GM06990 (cell line): ENCODE data around the gene LINC01488.

Experiments used
- DNase-seq: peaks from one replicate; pipeline ENCODE4 v3.0.0-alpha.2; 2011; ENCODE audit not compliant: insufficient read length; ENCODE audit errors: extremely low read depth
- H3K27me3 ChIP-seq: replicated peaks from 2 replicates; pipeline ENCODE4 v1.6.0; 2011; ENCODE audit warnings: low read length; ENCODE audit not compliant: control insufficient read depth, insufficient read depth
- H3K36me3 ChIP-seq: 2 replicates; pipeline ENCODE4 v1.5.1; 2011; ENCODE audit warnings: low read length; ENCODE audit not compliant: control insufficient read depth, insufficient read depth
- H3K4me3 ChIP-seq: replicated peaks from 2 replicates; pipeline ENCODE4 v1.5.1; 2011; ENCODE audit warnings: low read depth, mild to moderate bottlenecking, control low read depth, low read length
- TF ChIP-seq, protein P1 (sequence below): IDR thresholded peaks from 2 replicates; pipeline ENCODE4 v1.5.1; 2011; ENCODE audit warnings: low read length, control low read depth, mild to moderate bottlenecking, inconsistent platforms; ENCODE audit not compliant: insufficient read depth, poor library complexity, severe bottlenecking

The LINC01488 gene

DNA sequence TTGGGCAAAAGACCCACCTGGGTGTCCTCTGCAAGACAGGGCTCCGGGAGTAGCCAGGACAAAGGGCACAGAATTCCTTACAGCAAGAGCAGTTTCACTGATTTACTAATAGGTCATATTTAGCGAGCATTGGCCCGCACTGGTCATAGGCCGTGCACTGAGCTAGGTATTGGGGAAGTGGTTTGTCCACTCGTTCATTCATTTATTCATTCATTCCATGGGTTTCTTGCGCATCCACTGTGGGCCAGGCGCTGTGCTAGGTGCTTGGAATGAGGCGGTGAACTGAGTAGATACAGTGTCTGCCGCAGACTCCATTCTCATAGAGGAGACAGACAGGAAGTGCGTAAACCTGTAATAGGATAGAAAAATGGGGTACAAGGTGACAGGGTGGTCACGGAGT lies 13.2 kb upstream of the LINC01488 start:
- Histone ChIP-seq H3K36me3 (no peaks in the 10 kb centered on the region), H3K4me3 (no peak overlapping the region), H3K27me3 (no peaks in the 10 kb centered on the region; the same call in 1 of the 2 replicates)
- TF ChIP-seq, protein P1, sequence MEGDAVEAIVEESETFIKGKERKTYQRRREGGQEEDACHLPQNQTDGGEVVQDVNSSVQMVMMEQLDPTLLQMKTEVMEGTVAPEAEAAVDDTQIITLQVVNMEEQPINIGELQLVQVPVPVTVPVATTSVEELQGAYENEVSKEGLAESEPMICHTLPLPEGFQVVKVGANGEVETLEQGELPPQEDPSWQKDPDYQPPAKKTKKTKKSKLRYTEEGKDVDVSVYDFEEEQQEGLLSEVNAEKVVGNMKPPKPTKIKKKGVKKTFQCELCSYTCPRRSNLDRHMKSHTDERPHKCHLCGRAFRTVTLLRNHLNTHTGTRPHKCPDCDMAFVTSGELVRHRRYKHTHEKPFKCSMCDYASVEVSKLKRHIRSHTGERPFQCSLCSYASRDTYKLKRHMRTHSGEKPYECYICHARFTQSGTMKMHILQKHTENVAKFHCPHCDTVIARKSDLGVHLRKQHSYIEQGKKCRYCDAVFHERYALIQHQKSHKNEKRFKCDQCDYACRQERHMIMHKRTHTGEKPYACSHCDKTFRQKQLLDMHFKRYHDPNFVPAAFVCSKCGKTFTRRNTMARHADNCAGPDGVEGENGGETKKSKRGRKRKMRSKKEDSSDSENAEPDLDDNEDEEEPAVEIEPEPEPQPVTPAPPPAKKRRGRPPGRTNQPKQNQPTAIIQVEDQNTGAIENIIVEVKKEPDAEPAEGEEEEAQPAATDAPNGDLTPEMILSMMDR, result no peak
- DNase-seq, result no peak

DNA sequence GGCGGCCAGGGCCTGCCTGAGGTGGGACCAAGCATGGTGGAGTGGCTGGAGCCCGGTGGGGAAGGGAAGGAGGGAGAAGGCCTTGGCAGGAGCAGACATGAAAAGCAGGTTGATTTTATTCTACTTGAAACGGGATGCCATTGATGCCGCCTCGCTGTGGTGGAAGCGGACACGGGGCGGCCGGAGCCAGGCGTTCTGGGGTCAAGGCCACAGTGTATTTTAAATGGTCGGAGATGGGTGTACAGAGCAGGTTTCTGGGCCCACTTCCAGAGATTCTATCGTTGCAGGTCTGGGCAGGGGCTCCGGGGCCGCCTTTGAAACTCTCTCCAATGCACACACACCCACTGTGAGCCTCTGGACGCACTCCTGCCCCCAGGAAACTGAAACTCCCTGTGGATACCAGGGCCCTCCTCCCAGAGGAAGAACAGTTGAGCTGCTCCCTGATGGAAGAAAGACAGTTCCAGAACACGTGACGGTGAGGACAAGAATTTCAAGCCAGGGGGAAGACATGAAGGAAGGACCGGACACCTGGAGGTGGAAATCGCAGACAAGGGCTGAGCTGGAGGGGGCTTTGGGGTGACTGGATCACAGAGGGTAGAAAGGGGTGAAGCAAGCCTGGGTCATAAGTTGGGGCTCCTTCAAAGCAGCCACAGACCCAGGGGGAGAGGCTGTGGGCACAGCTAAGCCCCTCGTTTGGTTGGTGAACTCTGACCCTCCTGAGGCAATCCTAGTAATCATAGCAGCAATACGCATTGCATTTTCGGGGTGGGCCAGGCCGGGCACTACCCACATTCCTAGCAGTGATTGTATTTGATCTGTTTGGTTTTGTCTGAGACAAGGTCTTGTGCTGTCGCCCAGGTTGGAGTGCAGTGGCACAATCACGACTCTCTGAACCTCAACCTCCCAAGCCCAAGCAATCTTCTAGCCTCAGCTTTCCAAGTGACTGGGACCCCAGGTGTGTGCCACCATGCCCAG lies 12.3 kb upstream of the LINC01488 start:
- TF ChIP-seq, protein P1, result no peak
- no peak for DNase-seq

DNA sequence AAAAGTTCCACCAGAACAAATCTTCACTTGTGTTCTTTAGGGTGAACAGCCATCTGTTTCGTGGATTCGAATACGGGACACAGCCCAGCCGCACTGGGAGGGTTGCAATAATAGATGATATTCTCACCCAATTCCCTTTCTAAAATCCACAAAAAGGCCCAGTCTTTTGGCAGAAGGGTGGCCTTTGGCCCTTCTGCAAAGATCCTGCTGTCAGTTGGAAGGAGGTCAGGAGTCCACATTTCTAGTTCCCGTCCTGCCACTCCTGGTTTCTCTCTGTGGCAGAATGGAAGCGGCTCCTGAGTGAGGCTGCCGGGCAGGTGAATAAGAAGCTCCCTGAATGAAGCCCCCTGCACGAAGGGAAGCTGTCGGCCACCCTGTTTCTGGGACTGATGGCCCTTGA lies 11.2 kb upstream of the LINC01488 start:
- no peaks in the 10 kb centered on the region; the same call in 1 of the 2 replicates for H3K27me3 ChIP-seq
- TF ChIP-seq, protein P1, result no peak
- no peaks in the 10 kb centered on the region for H3K36me3 ChIP-seq
- no peak overlapping the region for H3K4me3 ChIP-seq
- no peak for DNase-seq

More for the DNA sequence above, 12.3 kb upstream of the LINC01488 start:
- Histone ChIP-seq H3K4me3 (no peak overlapping the region), H3K36me3 (no peaks in the 10 kb centered on the region), H3K27me3 (no peaks in the 10 kb centered on the region; the same call in 1 of the 2 replicates)

DNA sequence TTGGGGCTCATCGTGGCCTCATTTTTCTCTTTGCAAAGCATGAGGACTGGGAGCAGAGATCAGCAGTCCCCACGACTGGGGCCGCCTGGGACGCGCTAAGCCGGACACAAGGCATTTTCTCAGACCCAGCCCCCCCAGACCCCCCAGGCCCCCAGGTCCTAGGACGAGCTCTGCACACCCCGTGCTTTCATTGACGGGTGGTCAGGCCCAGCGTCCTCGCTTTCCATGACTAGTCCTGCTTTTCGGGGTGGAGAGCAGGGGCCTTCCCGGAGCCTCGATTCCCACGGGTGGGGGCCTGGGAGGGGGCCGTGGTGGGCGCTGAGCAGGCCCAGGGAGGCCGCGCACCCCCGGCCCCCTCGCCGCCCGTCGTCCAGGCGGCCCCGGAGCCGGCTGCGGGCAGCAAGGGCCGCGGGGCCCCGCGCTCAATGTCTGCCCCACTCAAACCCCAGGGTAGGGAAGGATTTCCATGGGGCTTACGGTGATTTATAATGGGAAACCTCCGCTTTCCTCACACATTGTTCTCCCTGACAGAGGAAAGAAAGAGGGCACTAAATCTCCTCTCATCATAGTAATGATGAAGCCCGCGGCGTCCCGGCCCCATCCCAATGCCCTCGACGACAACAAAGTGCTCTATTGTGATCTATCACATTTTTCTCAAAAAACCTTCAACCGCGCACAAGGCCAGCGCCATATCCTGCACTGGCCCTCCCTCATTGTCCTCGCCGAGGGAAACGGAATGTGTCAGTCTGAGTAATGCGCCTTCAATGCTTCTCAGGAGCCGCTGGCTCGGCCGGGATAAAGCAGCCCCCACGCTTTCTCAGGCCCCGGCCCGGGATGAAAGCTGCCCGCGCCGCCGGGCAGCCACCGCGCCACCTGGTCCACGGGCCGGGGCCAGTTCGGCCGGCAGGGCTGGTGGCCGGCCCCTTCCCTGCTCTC lies 10.4 kb upstream of the LINC01488 start:
- DNase-seq, result no peak
- Histone ChIP-seq H3K36me3 (no peaks in the 10 kb centered on the region), H3K4me3 (no peak overlapping the region), H3K27me3 (no peaks in the 10 kb centered on the region; the same call in 1 of the 2 replicates)
- TF ChIP-seq, protein P1, result no peak

DNA sequence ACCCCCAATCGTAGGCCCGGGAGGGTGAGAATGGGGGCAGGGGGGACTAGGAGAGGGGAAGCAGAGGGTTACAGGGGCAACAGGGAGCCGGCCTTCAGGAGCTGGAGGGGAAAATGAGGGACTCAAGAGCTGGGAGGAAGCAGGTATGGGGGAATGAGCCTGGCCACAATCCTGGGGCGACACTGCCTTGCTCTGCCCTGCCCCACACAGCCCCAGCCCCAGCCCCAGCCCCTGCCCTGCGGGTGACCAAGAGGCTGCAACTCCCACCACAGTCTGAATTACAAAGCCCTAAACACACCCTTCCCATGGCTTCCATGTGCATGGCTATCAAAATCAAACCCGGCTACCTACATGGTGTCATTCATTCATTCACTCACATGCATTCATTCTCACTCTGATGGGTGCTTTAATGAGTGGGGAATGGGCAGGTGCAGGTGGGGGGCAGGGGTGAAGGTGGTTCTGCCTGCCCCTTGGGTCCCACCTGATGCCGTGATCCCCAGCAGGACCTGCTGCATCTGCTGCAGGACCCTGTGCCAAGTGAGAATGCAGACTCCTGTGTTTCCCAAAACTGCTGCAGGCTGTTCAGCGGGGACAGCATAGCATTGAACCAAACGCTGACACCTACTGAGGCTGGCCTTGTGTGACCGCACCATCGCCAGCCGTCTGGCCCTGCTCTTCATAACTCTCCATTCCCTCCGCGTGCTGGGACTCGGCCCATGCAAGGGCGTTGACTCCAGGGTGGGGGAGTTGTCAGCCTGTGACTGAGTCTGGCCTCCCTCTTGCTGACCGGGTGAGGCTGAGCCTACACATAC lies 9.5 kb upstream of the LINC01488 start:
- Histone ChIP-seq H3K27me3 (no peaks in the 10 kb centered on the region; the same call in 1 of the 2 replicates), H3K4me3 (no peak overlapping the region), H3K36me3 (no peaks in the 10 kb centered on the region)
- no peak for DNase-seq
- TF ChIP-seq, protein P1, result no peak
